Kidney capillary endothelial cell (primary cell): ENCODE results near the gene ADGRE1.
A peak's percentile ranks its signal among the peaks of the same experiment; 100 is the strongest.

ENCODE experiments used
- DNase-seq: peaks from one replicate; pipeline ENCODE4 v3.0.0-alpha.2; 2018; ENCODE audit warnings: low spot score

ADGRE1 gene

DNA sequence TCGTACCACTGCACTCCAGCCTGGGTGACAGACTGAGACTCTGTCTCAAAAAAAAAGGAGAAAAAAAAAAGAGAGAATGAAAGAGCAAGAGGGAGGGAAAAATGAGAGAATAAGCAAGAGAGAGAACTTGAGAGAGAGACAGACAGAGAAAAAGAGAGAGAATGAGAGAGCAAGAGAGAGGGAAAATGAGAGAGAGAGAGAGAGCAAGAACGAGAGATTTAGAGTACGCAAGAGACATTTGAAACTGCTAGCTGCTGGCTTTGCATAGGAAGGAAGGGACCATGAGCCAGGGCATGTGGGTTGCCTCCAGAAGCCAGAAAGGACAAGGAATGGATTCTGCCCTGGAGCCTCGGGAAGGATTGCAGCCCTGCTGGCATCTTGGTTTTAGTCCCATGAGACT is 9.6 kb upstream of the ADGRE1 start:
- no peak for DNase-seq

DNA sequence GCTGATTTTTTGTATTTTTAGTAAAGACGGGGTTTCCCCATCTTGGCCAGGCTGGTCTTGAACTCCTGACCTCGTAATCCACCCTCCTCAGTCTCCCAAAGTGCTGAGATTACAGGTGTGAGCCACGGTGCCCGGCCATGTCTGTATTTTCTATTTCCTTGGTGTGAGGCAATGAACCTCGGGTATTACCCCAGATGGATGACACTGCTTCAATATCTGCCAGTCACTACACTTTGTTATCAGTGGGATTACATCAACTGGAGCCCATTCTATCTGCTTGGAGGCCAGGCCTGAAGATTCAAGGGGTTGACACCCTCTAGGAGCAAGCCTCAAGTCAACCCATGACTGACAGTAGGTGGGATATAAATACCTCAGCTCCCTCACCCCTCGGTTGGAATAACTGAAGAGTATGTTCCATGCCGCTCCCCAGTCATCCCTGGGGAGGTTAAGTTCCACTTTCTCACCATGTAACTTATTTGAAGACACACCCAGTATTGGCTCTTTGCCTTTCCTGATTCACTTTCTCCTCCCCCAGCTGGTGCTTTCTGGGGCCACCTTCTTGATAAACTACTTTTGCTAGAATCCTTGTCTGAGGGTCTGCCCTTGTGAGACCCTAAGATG is 992 bp upstream of the ADGRE1 start:
- DNase-seq: no peak

DNA sequence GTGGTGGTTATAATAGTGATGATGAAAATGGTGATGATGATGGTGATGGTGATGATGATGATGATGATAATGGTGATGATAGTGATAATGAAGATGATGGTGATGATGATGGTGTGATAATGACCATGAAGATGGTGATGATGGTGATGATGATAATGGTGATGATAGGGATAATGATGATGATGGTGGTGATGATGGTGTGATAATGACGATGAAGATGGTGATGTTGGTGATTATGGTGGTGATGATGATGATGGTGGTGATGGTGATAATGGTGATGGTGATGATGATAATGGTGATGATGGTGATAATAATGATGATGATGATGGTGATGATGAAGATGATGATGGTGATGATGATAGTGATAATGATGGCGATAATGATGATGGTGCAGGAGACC is 1.6 kb downstream of the ADGRE1 start:
- DNase-seq: no peak

GRCh38 chr19:6890401-6890913 is 3.1 kb downstream of the ADGRE1 start:
- DNase-seq: no peak

DNA sequence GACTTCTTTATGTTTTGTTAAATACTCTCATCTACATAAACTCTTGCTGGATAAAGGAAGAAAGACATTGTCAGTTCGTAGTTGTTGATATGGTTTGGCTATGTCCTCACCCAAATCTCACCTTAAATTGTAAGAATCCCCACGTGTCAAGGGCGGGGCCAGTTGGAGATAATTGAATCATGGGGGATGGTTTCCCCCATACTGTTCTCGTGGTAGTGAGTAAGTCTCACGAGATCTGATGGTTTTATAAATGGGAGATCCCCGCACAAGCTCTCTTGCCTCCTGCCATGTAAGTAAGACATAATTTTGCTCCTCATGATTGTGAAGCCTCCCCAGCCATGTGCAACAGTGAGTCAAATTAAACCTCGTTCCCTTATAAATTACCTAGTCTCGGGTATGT is 3.6 kb downstream of the ADGRE1 start:
- no peak for DNase-seq

- no peak for DNase-seq
Observed at GRCh38 chr19:6891761-6892385, 4.5 kb downstream of the ADGRE1 start.

DNA sequence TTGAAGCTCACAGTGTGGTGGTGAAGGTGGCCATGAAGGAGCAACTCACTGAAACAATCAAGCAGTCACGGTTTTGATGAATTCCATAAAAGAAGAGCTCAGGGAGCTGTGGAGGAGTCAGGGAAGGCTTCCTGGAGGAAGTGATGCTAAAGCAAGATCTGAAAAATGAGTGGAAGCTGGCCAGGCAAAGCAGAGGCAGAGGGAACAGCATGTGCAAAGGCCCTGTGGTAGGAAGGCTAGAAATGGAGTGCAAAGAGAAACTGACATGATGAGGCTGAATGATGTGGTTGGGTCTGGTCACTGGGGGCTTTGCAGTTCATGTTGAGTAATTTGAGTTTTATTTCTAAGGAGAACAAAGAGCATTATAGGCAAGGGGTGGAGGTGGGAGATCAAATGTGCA is 6.9 kb downstream of the ADGRE1 start:
- DNase-seq: no peak

DNA sequence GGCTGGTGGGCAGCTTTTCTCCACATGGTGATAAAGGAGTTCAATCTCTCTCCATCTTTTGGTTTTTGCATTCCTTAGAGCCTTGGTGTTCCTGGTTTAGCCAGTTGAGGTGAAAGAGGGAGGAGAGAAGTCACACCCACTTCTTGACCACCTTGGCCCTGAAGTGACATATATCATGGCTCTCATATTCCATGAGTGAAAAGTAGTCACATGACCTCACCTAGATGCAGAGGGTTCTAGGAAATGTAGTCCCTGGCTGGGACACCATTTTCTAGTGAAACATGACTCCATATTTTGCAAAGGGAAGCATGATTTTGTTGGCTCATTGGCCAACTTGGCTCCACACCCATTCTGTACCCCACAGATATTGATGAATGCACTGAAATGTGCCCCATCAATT is 16.1 kb downstream of the ADGRE1 start:
- DNase-seq: no peak

- DNase-seq: no peak
Observed at GRCh38 chr19:6906559-6907060, 19.2 kb downstream of the ADGRE1 start.

GRCh38 chr19:6911523-6911922 is 24.1 kb downstream of the ADGRE1 start:
- DNase-seq: no peak

GRCh38 chr19:6914321-6914720 is 26.9 kb downstream of the ADGRE1 start:
- no peak for DNase-seq

DNA sequence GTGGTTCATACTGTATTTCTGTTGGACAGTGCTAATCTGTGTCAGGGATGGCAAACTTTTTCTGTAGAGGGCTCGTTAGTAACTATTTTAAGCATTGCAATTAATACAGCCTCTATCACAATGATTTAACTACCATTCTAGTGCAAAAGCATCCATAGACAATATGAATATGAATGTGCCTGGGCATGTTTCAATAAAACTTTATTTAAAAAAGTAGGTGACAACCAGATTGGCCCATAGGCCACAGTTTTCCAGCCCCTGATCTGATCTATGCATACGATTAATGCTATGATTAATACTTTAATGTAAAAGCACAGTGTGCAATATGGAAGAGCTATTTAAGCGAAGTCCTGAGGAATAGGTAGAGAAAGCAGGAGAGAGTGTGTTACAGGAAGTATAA is 29.6 kb downstream of the ADGRE1 start:
- DNase-seq: no peak

GRCh38 chr19:6925386-6925785 is 38.0 kb downstream of the ADGRE1 start:
- DNase-seq: no peak

- DNase-seq: no peak
Observed at GRCh38 chr19:6925801-6926751, 38.7 kb downstream of the ADGRE1 start.

GRCh38 chr19:6930190-6930589 is 42.8 kb downstream of the ADGRE1 start:
- DNase-seq: no peak

DNA sequence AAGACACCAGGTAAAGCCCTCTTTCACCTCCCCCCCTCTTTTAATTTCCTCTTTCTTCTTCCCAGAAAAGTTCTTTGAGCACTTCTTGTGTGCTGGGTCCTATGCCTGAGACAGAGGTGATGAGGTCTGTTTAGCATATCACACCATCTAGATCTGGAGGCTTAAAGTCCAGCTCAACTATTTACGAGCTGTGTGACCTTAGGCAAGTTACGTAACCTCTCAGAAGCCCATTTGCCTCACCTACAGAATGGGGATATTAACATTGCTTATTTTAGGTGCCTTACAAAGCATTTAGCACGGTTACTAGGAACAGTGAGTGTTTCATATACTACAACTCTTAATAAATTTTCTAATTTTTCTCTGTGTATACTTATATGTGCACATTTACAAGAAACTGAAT is 47.7 kb downstream of the ADGRE1 start:
- DNase-seq: no peak

DNA sequence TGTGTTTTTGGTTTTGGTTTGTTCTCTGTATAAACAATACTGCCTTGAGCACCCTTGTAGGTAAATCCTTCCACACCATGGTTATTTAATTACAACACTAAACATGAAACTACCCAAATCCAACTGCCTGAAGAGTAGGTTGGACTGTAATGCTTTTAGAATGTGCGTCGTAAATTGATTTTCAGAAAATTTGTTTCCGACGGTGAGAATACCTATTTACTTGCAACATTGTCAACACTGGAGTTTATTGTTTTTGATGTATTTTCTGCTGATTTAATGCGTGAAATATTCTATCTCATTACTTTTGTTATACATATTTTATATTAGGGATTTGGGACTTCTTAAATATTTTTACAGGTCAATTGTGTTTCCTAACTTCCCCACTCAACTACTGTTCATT is 48.2 kb downstream of the ADGRE1 start:
- no peak for DNase-seq

GRCh38 chr19:6945733-6946132 is 58.4 kb downstream of the ADGRE1 start:
- no peak for DNase-seq

DNA sequence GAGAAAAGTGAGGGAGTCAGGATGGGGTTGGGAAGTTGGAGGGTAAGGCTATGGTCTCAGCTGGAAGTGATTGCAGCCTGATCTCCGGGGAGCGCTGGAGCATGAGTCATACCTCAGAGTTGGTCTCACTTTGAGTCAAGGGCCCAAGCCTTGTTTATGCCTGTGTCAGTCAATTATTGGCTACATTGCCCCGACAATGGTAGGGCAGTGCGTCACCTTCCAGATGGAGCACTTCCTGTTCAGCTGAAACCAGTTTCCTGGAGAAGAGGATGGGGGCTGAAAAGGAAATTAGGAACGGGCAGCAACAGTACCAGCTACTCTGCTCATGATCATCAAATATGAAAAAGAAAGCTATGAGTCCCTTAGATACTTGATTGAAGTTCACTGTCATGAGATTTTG is 60.4 kb downstream of the ADGRE1 start:
- DNase-seq: peak; percentile 98

DNA sequence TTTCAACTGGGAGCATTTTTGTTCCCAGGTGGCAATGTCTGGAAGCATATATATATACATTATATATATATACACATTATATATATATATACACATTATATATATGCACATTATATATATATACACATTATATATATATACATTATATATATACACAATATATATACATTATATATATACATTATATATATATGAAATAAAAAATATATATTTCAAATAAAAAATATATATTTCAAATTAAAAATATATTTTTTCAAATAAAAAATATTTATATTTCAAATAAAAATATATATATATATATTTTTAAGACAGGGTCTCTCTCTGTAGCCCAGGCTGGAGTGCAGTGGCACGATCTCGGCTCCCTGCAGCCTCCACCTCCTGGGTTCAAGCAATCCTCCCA is 61.5 kb downstream of the ADGRE1 start:
- no peak for DNase-seq

DNA sequence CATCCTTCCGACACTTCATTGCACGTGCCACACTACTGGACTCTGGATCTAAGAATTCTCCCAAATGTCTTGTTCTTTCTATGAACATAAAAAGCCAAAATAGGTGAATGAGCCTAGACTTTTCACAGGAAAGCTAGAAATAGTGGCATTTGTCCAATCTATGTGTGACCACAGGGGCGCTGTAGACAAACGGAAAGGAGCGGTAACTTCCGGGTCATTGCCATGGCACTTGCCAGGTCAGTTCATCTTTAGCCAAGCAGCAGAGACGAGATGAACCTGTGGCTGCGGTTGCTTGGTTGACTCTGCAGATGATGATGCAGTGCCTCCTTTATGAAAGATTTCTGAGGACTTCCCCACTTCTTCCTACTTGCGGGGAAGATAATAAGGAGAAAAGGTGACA is 65.6 kb downstream of the ADGRE1 start:
- no peak for DNase-seq

GRCh38 chr19:6955082-6955481 is 67.7 kb downstream of the ADGRE1 start:
- no peak for DNase-seq

- no peak for DNase-seq
Observed at GRCh38 chr19:6956573-6956972, 69.2 kb downstream of the ADGRE1 start.
